ENCODE measurements around the gene VPS52.
A peak's percentile ranks its signal among the peaks of the same experiment; 100 is the strongest.
"Not testable (repeated sequence)": the region's sequence is repeated elsewhere in the genome, so short reads cannot be mapped to it uniquely, and the experiment has no call there.

The VPS52 gene

GRCh38 chr6:33301877-33302276 is 30.2 kb upstream of the VPS52 start:
- no peak for DNase-seq

GRCh38 chr6:33299237-33299944 is 27.7 kb upstream of the VPS52 start:
- DNase-seq = peak; percentile 95

GRCh38 chr6:33298773-33299236 is 27.1 kb upstream of the VPS52 start, which contains the start of gene RGL2:
Gene RGL2, minus strand, starts transcription at chr6:33298942. Its CDS starts 332 bp downstream, at chr6:33298610.
- DNase-seq = peak; percentile 60

GRCh38 chr6:33297956-33298772 is 26.5 kb upstream of the VPS52 start:
- peak; percentile 83 for DNase-seq

- DNase-seq = no peak
Observed at GRCh38 chr6:33297406-33297955, 25.8 kb upstream of the VPS52 start.

GRCh38 chr6:33296797-33297405 is 25.2 kb upstream of the VPS52 start:
- no peak for DNase-seq

GRCh38 chr6:33295621-33296369 is 24.1 kb upstream of the VPS52 start:
- DNase-seq = no peak

GRCh38 chr6:33294086-33294823 is 22.6 kb upstream of the VPS52 start:
- DNase-seq = no peak

- DNase-seq = no peak
Observed at GRCh38 chr6:33292996-33293682, 21.5 kb upstream of the VPS52 start.

GRCh38 chr6:33290459-33290858 is 18.8 kb upstream of the VPS52 start:
- DNase-seq = no peak

GRCh38 chr6:33289784-33290315 is 18.2 kb upstream of the VPS52 start:
- DNase-seq = no peak

GRCh38 chr6:33288921-33289783 is 17.5 kb upstream of the VPS52 start, which contains the start of the genes PFDN6 and WDR46:
Gene PFDN6, plus strand, starts transcription at chr6:33289601. Its CDS starts 256 bp downstream, at chr6:33289857.
Gene WDR46, minus strand, starts transcription at chr6:33289239. Its CDS starts 69 bp downstream, at chr6:33289170.
- DNase-seq = peak; percentile 89

- DNase-seq = no peak
Observed at GRCh38 chr6:33288141-33288920, 16.7 kb upstream of the VPS52 start.

GRCh38 chr6:33286946-33287914 is 15.6 kb upstream of the VPS52 start:
- DNase-seq = no peak

- DNase-seq = not testable (repeated sequence)
Observed at GRCh38 chr6:33285214-33285613, 13.5 kb upstream of the VPS52 start.

GRCh38 chr6:33280539-33280938 is 8.9 kb upstream of the VPS52 start:
- DNase-seq = no peak

- peak; percentile 53 for DNase-seq
Observed at GRCh38 chr6:33279971-33280511, 8.4 kb upstream of the VPS52 start.

All from fibroblast of skin of scalp (primary cell).